GM21717 (cell line): ENCODE data around the gene CRLF1.
"Not testable (repeated sequence)": the region's sequence is repeated elsewhere in the genome, so short reads cannot be mapped to it uniquely, and the experiment has no call there.

Experiments used
- ATAC-seq: cut with Tn5 transposase; IDR thresholded peaks from one replicate; pipeline ENCODE4 v1.9.1; 2021; ENCODE audit warnings: mild to moderate bottlenecking, moderate library complexity; ENCODE audit not compliant: unreplicated experiment

The CRLF1 gene

GRCh38 chr19:18593367-18594095 is 13.1 kb downstream of the CRLF1 start:
- ATAC-seq, result no peak

- ATAC-seq, result not testable (repeated sequence)
These were observed 13.9 kb downstream of the CRLF1 start for GRCh38 chr19:18592732-18593131.

GRCh38 chr19:18591735-18592385 is 14.7 kb downstream of the CRLF1 start:
- no peak for ATAC-seq

GRCh38 chr19:18590273-18591272 is 16.0 kb downstream of the CRLF1 start:
- no peak for ATAC-seq

DNA sequence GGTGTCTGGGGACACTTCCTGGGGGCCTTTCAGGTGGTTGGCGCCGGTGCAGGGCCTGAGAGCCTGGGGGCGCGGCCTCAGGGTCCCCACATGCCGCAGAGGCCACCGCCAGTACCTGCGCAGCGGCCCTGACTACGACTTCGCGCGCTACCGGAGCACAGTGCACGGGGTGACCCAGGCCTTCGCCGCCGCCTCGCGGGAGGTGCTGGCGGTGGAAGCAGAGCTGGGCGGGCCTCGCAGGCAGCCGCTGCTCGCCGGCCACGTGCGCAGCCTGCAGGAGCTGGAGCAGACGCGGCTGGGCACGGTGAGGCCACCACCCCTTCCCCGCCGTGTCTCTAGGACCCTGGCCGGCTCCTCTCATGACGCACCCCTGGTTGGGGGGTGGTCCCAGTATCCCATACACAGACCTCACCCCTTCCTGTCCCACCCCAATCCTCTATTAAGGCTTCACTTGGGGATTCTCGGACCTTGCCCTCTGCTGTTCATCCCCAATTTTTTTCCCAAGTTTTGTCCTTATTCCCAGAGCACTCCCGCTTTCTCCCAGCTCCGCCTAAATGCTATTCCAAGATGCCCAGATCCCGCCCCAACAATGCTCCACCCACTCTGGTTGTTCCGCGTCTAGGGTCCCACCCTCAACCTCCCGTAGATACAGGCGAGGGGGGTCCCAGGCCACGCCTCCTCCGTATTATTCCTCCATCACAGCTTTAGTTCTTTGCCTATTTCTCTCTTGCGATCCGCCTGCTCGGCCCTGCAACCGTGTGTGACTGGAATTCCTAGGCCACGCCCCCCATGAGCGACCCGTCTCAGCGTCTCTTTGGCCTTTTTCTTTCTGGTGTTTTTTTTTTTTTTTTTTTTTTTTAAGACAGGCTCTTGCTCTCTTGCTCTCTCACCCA is 17.0 kb downstream of the CRLF1 start:
- ATAC-seq, result peak; percentile 19

GRCh38 chr19:18588611-18589379 is 17.8 kb downstream of the CRLF1 start, which contains the start of gene REX1BD:
REX1BD (plus strand) TSS chr19:18588798; CDS start chr19:18588802, 4 bp downstream.
- ATAC-seq, result peak; percentile 61

- ATAC-seq, result no peak
These were observed 18.5 kb downstream of the CRLF1 start for GRCh38 chr19:18587962-18588610.

DNA sequence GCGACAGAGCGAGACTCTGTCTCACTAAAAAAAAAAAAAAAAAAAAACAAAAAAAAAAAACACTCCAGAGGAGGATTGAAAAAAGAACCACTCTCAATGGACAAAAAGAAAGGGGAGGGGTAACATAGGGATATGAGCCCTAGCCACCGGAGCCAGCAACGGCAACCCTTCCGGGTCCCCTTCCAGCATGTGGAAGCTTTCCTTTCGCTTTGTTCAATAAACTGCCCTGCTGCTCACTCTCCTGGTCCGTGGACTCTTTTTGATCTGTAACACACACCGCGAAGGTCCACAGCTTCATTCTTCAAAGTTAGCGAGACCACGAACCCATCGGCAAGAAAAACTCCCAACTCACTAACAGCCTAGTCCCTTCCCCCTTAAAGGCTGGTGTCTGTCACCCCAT is 19.0 kb downstream of the CRLF1 start:
- ATAC-seq, result no peak

- no peak for ATAC-seq
These were observed 20.3 kb downstream of the CRLF1 start for GRCh38 chr19:18586306-18586705.

DNA sequence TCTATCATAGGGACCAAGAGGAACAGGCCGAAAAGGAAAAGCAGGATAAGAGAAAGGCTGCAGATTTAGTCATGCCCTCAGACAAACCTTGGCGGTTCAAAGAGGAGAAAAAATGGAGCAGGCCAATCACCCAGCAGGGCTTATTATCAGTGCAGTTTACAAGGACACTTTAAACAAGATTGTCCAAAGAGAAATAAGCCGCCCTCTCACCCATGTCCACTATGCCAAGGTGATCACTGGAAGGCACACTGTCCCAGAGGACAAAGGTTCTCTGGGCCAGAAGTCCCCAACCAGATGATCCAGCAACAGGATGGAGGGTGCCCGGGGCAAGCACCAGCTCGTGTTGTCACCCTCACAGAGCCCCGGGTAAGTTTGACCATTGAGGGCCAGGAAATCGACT is 26.3 kb downstream of the CRLF1 start:
- no peak for ATAC-seq

DNA sequence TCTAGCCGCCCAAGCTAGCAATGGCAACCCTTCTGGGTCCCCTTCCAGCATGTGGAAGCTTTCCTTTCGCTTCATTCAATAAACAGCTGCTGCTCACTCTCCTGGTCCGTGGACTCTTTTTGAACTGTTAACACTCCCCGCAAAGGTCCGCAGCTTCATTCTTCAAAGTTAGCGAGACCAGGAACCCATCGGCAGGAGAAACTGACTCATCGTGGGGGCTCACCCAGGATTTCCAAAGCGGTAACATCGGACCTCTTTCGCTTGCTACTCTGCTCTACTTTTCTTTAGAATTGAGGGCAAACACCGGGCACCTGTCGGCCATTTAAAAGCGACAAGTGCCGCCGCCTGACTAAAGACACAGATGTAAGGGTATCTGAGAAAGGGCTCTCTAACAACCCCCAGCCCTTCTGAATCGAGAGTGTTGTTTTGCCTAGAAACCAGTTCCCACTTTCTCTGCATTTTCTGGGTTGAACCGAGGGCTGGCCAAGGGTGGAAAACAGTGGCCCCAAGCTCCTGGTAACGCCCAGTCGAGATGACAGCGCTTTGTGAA is 29.2 kb downstream of the CRLF1 start:
- no peak for ATAC-seq

DNA sequence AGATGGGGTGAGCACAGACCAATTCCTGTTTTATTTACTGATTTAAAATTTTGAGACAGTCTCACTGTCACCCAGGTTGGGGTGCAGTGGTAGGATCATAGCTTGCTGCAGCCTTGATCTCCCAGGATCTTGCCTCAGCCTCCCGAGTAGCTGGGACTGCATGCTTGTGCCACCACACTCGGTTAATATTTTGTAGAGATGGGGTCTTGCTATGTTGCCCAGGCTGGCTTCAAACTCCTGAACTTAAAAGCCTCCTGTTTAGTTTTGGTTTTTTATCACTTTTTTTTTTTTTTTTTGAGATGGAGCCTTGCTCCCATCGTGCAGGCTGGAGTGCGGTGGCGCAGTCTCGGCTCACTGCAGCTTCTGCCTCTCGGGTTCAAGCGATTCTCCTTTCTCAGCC is 30.2 kb downstream of the CRLF1 start:
- ATAC-seq, result no peak

DNA sequence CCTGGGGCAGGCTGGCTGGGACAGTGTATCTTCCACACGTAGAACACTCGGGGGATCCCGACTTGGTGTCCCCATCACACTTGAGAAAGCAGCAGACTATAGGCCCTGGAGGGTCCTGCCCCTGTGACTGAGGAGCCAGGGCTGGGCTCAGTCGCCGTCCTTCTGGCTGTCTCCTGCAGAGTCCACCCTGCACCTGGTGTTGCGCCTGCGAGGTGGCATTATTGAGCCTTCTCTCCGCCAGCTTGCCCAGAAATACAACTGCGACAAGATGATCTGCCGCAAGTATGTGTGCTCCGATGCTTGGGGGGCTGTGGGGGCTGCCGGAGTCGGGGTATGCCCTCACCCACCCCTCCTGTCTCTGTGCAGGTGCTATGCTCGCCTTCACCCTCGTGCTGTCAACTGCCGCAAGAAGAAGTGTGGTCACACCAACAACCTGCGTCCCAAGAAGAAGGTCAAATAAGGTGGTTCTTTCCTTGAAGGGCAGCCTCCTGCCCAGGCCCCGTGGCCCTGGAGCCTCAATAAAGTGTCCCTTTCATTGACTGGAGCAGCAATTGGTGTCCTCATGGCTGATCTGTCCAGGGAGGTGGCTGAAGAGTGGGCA is 31.8 kb downstream of the CRLF1 start:
- ATAC-seq, result no peak

DNA sequence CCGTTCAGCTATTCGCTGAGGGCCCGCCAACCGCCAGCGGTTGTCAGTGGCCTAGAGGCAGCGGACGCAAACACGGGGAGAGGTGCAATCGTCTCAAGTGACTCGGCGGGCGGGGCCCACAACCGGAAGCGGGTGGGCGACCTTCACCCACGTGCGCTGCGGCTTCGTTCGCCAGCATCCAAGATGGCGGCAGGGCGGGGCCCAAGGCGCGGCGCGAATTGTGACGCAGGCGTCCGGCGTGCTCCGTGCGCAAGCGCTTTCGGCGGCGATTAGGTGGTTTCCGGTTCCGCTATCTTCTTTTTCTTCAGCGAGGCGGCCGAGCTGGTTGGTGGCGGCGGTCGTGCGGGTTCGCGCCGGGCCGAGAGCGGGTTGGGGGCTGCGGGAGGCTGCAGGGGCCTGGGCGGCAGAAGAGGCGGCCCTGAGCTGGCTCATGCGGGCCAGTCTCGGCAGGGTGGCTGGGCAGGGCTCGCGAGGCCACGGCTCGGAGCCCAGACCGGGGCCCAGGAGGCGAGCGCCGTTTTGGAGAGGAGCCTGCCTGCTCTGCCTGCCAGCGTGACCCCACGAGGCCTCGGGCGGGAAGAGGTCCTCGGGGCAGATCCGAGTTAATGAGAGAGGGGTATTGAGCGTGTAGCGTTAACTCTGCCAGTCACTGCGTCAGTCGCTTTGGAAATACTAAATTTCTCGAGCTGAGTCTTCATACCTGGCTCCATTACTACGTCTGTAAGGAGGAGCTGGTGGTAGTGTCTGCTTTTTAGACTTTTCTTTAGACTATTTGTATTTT is 34.8 kb downstream of the CRLF1 start, which contains the start of gene UBA52:
UBA52 (plus strand) TSS at position 294 of the 781 bp plus-strand sequence. CDS start 1,444 bp downstream, outside the sequence.
- peak; percentile 68 for ATAC-seq

- ATAC-seq, result no peak
These were observed 38.2 kb downstream of the CRLF1 start for GRCh38 chr19:18568367-18568766.

- ATAC-seq, result no peak
These were observed 39.6 kb downstream of the CRLF1 start for GRCh38 chr19:18566953-18567352.

DNA sequence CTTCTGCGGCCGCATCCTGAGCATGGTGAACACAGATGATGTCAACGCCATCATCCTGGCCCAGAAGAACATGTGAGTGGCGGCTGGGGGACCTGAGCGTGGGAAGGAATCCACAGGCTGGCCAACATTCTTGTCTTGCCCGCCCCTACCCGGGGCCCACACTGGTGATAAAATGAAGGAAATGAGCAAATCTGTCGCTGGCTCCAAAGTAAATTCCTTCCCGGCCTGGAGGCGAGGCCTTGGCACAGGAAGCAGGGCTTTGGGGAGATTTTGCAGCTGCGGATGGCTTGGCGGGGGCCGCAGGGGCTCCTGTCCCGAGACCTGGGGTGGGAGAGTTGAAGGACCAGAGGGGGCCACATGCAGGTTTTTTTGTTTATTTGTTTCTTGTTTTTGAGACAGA is 44.5 kb downstream of the CRLF1 start:
- no peak for ATAC-seq
